Femur (tissue), 1 donor: ENCODE results near the gene CELF1.

Experiments
- DNase-seq: peaks from one replicate; pipeline ENCODE4 v3.0.0-alpha.2; 2017

CELF1 gene

DNA sequence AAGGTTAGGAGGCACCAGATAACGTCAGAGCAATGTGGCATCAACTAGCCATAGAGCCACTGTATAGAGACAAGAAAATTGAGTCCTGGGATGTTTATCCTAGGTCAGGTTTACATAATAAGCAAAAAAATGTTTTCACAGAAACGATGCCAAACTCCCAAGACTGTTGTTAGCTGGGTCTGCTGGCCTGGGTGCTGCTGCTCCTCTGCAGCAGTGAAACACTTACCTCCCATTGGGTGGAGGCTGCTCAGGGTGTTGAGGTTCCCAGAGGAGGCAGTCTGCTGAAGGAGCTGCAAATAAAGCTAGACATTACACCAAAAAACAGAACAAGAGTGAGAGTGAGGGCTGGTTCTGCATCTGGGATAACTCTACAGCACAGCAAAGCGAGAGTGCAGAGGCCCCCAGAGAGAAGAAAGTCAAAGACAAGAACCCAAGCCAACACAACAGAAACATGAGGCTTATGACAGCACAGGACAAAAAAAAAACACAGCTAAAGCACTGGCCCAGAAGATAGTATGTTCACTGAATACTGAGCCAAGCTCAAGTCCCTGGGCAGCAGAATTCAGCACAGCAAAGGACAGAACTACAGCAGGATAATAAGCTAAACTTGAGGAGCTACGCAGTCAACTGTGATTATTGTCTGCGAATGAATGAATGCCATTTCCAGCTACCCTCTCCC, 74.1 kb downstream of the CELF1 start:
- DNase-seq: no peak

- no peak for DNase-seq
Measured at GRCh38 chr11:47477753-47478152, 75.2 kb downstream of the CELF1 start.

DNA sequence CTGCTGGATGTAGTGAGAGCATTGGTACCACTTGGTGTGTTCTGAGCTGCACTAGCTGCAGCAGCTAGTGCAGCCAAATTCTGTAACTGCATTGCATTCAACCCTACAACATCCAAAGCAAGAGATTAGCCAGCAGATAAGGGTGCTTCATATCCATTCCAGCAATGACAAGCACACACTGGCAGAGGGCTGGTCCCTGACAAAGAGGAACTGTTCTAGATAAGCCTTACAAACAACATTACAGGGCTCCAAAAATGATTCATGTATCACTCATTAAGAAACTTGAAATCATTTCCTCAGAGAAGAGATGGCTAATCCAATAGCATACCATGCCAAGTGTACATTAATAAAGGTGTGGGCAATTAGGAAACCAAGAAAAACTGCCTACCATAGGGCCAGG, 75.6 kb downstream of the CELF1 start:
- DNase-seq: no peak

GRCh38 chr11:47470671-47471070, 82.3 kb downstream of the CELF1 start:
- DNase-seq: no peak

GRCh38 chr11:47469361-47470179, 83.4 kb downstream of the CELF1 start:
- DNase-seq: no peak

DNA sequence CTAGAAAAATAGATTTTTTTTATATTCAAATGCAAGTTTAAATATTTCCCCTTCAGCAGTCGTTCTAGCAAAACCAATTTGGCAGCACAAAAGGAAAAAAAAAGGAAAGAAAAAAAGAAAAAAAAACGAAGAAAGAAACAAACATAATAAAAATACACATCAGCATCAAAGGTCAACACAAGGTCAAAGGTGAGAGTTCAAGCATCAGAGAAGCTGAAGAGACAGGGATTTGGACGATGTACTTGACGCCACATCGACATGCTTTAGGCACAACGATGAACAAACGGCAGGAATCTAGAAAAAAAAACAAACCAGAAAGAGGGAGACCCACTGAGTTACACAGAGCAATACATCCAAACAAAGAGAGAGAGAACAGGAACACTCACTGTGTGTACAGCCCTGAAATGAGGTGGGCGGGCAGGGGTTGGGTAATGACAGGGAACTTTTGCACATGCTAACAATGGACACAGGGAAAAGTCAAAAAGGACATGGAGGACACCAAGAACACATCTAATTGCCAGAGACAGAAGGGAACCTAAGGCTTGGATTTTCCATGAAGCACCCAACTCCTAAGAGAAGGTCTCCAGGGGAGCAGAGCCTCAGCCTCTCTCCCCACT, 84.2 kb downstream of the CELF1 start:
- no peak for DNase-seq

DNA sequence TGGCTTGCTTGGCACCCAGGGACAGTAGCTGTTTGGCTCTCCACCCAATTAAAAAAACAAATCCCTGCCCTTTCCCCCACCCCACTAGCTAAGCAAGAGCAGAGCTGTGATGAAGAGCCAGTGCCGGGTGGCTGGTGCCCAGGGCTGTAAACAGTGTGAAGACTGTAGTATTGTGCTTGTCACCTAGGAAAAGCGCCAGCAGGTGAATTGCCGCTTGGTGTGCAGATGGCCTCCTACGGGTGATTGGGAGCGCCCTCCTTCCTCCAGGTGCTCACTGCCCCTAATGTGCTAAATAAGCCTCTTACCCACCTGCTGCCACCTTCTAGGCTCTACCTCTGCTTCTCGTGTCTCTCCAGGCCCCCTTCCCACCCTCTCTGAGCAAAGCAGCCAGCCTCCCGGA, 85.6 kb downstream of the CELF1 start:
- no peak for DNase-seq

DNA sequence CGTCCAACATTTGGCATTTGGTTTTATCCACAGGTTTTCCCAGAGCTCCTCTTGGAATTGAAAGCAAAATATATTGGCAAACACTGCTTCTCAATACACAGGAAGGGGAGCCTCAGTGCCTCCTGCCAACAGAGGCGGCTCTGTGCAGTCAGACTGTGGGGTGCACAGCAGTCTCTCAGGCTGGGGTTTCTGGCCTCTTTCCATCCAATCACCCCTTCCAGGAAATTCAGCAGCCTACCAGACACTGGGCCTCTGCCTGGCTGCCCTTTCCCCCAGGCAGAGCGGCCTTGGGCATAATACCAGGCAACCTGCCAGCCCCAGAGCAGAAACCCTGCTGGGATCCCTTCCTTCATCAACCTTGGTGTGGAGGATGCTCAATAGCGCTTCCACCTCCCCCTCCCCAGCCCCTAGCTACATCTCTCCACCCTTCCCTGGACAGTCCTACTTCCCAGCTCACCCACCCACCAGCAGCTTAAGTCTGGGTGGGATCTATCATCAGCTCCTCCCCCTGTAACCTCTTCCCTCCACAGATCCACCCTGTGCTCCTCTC, 86.2 kb downstream of the CELF1 start:
- DNase-seq: peak; percentile 57

DNA sequence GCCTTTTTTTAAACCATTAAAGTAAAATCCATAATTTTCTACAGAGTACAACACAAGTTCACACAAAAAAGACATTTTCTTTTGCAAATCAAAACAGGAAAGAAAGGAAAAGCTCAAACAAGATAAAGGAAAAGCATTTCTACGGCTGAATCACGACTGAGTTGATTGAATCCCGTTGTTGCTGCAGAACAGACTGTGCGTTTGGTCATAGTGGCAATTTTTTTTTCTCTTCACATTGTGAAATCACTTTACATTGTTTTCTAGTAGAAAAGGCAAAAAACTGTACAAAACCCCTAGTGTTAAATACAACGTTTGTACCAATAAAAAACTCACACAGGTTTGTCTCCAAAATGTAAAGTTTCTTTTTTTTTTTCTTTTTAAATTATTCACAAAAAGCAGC, 86.7 kb downstream of the CELF1 start:
- no peak for DNase-seq

DNA sequence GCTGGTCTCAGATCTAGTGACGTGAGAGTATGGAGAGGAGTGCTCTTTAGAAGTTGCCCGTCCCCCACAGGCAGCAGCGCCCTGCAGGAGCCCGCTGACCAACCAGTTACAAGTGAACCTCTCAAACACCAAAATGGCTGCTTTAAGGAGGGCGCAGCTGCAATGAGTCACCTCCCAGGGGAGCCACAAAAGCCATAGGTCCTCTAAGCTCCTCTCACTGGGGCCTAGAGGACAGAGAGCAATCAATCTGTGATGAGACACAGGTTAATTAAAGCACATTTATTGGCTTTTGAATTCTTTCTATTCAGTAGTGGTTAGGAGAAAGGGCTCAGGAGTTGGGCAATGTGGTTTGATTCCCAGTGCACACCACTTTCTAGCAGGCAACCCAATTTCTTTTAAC, 88.4 kb downstream of the CELF1 start:
- no peak for DNase-seq

- no peak for DNase-seq
Measured at GRCh38 chr11:47461876-47462275, 91.1 kb downstream of the CELF1 start.

- DNase-seq: no peak
Measured at GRCh38 chr11:47460571-47461235, 92.2 kb downstream of the CELF1 start.

DNA sequence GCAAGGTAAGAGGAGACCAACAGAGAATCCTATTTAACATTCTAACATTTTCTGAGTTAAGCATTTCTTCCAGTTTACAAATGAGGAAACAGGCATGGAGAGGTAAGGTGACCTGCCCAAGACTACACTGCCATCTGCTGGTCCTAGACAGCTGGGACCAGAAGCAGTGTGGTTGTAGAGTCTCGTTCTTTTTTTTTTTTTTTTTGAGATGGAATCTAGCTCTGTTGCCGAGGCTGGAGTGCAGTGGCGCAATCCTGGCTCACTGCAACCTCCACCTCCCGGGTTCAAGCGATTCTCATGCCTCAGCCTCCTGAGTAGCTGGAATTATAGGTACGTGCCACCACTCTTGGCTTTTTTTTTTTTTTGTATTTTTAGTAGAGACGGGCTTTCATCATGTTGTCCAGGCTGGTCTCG, 98.7 kb downstream of the CELF1 start:
- peak; percentile 84 for DNase-seq

DNA sequence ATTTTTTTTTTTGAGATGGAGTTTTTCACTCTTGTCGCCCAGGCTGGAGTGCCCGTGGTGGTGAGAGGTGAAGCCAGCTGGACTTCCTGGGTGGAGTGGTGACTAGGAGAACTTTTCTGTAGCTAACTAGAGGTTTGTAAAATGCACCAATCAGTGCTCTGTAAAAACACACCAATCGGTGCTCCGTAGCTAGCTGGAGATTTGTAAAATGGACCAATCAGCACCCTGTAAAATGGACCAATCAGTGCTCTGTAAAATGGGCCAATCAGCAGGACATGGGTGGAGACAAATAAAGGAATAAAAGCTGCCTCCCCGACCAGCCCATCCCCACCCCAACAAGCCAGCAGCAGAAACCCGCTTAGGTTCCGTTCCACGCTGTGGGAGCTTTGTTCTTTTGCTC, 99.6 kb downstream of the CELF1 start:
- no peak for DNase-seq

- DNase-seq: no peak
Measured at GRCh38 chr11:47451990-47452389, 100.9 kb downstream of the CELF1 start.

- DNase-seq: no peak
Measured at GRCh38 chr11:47451436-47451835, 101.5 kb downstream of the CELF1 start.

DNA sequence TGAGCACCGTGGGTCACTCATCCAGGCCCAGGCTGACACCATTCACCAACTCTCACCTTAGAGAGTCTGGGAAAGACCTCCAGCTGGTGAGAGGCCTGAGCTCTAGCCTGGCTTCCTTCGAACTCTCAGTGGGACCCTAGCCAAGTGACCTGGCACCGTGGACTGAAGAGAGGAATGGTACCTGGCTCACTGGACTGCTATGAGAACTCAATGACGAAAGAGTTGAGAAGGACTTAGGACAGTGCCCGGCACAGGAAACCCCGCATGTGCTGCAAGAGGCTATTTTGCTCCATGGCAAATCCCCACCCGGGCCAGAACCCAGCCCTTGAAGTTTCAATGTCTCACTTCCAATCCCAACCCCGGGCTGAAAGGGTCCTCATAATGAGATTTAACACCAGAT, 103.4 kb downstream of the CELF1 start:
- DNase-seq: no peak

DNA sequence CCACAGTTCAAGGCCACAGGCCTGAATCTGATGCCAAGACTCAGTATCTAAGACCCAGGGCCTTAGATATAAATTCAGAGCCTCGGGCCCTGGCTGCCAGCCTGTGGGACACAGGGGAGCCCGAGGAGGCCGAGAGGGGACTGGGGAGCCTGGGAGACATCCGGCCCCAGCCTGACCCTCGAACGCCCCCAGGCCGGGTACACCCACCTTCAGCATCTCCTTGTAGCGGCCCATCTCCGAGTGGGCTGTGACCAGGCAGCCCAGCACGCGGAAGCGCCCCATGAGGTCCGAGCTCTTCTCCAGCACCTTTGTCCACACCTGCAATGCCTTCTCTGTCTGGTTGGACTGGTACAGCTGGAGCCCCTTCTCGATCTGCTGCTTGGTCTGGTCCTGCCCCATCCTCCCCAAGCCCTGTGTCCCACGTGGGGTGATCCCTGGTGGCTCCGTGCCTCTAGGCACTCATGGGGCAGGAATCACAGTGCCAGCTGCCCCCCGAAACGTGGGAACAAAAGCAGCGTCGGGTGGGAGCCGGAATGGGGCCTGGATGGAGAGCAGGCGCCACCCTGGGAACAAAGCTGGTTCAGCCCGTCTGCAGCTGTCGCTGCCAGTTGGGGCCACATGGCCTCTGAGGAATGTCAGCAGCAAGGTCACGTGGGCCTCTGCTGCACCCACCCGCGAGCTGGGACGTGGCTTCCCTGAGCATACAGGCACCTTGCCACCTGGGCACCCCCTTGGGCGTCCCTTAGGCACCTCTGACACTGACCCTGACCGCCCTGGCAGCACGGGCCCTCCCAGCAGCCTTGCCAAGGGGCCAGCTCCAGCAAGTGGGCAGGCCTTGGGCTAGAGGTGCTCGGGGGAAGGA, 104.1 kb downstream of the CELF1 start, which contains the start of gene RAPSN:
Gene RAPSN (minus strand): TSS at position 571 of the 862 bp plus-strand sequence. CDS start 172 bp downstream, at position 399.
- DNase-seq: peak; percentile 74

DNA sequence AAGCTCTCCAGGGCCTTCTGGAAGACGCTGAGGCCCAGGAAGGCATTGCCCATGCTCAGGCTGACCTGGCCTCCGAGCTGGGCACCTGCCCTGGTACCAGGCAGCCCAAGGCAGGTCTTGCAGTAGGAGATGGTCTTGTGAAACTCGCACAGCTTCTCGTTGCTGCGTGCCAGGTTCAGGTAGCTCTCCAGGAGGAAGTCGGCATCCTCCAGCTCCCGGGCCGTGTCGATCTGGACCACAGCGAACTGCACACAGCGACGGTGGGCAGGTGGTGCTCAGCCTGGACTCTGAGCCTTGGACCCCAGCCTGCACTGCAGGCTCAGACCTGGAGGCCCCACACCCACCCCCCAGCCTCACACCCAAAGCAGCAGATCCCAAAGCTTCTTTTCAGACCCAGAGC, 105.0 kb downstream of the CELF1 start:
- DNase-seq: no peak

- DNase-seq: no peak
Measured at GRCh38 chr11:47446833-47447232, 106.1 kb downstream of the CELF1 start.

- no peak for DNase-seq
Measured at GRCh38 chr11:47445840-47446239, 107.1 kb downstream of the CELF1 start.

DNA sequence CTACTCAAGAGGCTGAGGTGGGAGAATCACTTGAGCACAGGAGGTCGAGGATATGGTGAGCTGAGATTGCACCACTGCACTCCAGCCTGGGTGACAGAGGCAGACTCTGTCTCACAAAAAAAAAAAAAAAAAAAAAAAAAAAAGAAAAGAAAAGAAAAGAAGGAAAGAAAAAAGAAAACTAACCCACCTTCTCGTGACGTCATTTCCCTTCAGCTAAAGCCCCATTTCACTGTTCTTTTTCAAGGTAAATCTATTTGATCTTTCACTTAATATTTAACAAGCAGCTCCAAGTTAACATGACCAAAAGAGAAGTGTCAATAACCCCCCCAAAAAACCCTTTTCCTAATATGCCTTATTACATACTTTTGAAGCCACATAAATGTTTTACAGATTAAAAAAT, 109.1 kb downstream of the CELF1 start:
- DNase-seq: no peak
